GM15510 (cell line): ENCODE measurements around the gene PGAP6.

Source experiments
- POLR2A ChIP-seq: IDR thresholded peaks from 3 replicates; pipeline ENCODE4 v1.6.1; 2011; ENCODE audit warnings: borderline replicate concordance; ENCODE audit not compliant: insufficient read length; ENCODE audit errors: extremely low read depth

The PGAP6 gene

GRCh38 chr16:350203-350602 lies 31.6 kb downstream of the PGAP6 start:
- no peak for TF ChIP-seq POLR2A

GRCh38 chr16:349211-349610 lies 32.6 kb downstream of the PGAP6 start:
- TF ChIP-seq POLR2A: no peak

- no peak for TF ChIP-seq POLR2A
These were observed 34.6 kb downstream of the PGAP6 start for GRCh38 chr16:347203-347602.

GRCh38 chr16:346587-346986 lies 35.2 kb downstream of the PGAP6 start:
- TF ChIP-seq POLR2A: no peak

- TF ChIP-seq POLR2A: no peak
These were observed 36.0 kb downstream of the PGAP6 start for GRCh38 chr16:345772-346171.

GRCh38 chr16:342455-343213 lies 39.1 kb downstream of the PGAP6 start:
- TF ChIP-seq POLR2A: no peak

GRCh38 chr16:340370-341091 lies 41.2 kb downstream of the PGAP6 start:
- TF ChIP-seq POLR2A: no peak

GRCh38 chr16:339680-340079 lies 42.1 kb downstream of the PGAP6 start:
- no peak for TF ChIP-seq POLR2A

GRCh38 chr16:337975-338575 lies 43.7 kb downstream of the PGAP6 start:
- TF ChIP-seq POLR2A: no peak

GRCh38 chr16:337437-337836 lies 44.3 kb downstream of the PGAP6 start:
- no peak for TF ChIP-seq POLR2A

GRCh38 chr16:336269-336668 lies 45.5 kb downstream of the PGAP6 start:
- TF ChIP-seq POLR2A: no peak

- no peak for TF ChIP-seq POLR2A
These were observed 48.2 kb downstream of the PGAP6 start for GRCh38 chr16:333406-334094.

GRCh38 chr16:330741-331140 lies 51.0 kb downstream of the PGAP6 start:
- no peak for TF ChIP-seq POLR2A

- peak; percentile 7 for TF ChIP-seq POLR2A
These were observed 56.2 kb downstream of the PGAP6 start for GRCh38 chr16:325375-326145.
